T-helper 22 cell (primary cell): ENCODE results near the gene FMR1.

Experiments
- DNase-seq: peaks from one replicate; pipeline ENCODE4 v3.0.0-alpha.2; 2020; ENCODE audit warnings: low read depth

The FMR1 gene

GRCh38 chrX:147916375-147916968 is 4.8 kb downstream of the FMR1 start:
- no peak for DNase-seq

DNA sequence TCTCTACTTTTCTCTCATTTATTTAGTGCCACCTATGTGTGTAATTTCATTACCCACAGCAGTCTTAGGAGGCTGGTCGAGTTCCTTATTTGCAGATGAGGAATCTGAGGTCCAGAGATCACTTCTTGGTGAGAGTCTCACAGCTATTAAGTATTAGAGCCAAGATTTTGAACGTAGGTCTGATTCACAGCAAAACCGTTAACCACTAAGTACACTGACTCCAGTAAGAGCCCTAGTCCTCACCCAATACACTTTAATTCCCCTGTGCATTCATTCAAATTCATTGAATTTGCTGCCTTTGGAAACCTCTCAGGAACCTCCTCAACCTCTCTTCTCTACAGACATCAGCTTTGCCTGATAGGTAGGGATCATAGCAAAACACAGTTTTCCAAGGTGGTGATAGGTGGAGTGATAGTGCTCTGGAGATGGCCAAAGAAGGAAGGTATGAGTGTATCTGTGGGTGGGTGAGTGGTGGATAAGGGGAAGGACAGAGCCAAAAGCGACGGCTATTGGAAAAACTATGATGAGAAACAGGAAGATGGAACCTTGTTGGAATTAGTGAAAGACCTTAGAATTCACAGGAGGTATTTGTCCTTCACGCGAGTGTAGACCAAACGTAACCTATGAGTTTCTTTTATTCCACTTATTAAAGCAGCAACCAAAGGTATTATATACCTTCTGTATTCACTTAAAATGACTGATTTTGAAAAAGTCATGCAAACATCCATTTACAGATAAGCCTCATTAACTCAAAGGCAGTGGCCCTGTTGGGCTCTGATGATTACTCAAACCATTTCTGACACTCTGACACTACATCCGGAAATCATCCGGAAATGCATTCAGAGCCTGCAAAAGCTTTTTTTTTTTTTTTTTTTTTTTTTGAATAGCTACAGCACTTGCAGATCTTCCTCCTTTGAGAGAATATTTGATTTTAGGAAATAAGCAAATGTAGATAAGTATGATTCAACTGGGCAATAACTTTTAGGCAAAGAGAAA is 6.3 kb downstream of the FMR1 start:
- peak; percentile 4 for DNase-seq

DNA sequence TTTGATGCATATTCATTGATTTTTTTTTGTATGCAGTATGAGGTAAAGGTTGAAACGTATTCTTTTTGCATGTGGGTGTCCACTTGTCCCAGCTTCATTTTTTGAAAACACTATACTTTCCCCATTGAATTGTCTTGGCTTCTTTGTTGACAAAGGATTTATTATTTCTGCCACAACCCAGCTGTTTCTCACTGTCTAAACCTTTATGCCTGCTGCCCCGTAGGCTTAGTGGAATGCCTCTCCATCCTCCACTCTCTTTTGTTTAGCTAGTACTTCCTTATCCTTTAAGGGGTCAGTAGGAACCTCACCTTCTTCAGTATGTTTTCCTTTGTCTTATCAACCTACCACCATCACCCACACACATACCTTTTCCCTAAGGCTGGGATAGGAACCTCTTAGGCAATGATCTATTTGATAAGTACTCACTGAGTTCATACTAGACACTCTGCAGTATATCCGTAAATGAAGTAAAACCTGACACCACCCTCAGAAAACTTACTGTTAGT is 8.5 kb downstream of the FMR1 start:
- no peak for DNase-seq

DNA sequence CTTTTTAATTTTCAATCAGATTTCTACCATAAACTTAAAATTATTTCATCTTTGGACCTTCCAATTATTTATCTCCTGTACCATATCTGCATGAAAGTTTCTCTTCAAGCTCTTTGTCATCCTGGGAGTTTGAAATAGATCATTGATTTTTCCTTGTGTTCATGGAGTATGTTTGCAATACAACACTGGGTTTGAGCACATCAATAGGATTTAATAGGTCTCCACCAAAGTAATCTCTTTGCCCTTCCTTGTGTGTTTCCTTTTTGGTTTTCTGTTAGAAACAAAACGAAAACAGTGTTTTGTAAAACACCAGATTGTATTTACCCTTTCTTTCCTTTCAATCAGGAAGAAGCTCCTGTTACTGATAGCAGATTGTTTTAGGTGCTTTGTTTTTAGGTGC is 11.9 kb downstream of the FMR1 start:
- no peak for DNase-seq

GRCh38 chrX:147927256-147927655 is 15.5 kb downstream of the FMR1 start:
- no peak for DNase-seq

DNA sequence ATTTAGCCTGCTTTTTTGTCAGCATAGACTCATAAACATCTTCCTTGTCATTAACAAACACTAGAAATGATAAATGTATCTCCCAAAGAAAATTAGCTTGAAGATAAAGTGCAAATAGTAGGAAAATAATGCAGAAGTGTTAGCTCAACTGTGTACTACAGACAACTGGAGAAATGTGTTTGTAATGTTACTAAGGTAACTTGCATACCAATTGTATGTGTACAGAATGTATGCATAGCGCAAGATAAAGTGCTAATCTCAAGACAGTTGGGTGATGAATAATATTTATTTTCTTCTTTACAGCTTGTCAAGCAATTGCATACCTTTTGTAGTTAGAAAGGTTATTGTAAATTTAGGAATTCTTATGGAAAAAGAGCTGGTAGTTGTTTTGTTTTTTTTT is 22.1 kb downstream of the FMR1 start:
- no peak for DNase-seq

GRCh38 chrX:147935156-147935758 is 23.5 kb downstream of the FMR1 start:
- DNase-seq = no peak

DNA sequence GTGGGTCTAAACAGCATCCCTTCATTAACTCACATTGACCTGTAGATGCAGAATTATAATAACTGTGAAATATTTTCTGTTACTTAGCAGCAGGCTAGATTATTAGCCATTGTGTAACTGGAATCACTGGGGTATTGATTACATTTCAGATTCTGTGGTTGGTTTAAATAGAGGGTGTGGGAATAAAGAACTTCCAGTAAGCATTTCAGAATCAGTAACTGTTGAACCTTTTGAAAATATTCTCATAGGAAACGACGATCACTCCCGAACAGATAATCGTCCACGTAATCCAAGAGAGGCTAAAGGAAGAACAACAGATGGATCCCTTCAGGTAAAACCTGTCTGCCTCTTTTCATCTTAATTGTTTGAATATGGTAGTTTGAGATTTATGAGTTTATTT is 33.6 kb downstream of the FMR1 start:
- no peak for DNase-seq

DNA sequence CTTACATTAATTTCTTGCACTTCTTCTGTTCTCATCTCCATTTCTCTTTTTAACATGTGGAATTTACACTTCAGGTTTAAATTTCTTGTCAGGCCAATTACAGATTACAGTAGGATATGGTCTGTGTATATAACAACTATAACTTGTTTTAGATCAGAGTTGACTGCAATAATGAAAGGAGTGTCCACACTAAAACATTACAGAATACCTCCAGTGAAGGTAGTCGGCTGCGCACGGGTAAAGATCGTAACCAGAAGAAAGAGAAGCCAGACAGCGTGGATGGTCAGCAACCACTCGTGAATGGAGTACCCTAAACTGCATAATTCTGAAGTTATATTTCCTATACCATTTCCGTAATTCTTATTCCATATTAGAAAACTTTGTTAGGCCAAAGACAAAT is 36.8 kb downstream of the FMR1 start:
- DNase-seq = no peak

DNA sequence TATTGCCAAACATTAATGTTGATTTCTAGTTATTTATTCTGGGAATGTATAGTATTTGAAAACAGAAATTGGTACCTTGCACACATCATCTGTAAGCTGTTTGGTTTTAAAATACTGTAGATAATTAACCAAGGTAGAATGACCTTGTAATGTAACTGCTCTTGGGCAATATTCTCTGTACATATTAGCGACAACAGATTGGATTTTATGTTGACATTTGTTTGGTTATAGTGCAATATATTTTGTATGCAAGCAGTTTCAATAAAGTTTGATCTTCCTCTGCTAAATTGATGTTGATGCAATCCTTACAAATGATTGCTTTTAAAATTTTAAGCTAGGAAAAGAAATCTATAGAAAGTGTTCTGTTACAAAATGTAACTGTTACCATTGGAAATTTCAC is 38.6 kb downstream of the FMR1 start:
- DNase-seq = no peak

- no peak for DNase-seq
Measured at GRCh38 chrX:147953976-147954375, 42.3 kb downstream of the FMR1 start.

DNA sequence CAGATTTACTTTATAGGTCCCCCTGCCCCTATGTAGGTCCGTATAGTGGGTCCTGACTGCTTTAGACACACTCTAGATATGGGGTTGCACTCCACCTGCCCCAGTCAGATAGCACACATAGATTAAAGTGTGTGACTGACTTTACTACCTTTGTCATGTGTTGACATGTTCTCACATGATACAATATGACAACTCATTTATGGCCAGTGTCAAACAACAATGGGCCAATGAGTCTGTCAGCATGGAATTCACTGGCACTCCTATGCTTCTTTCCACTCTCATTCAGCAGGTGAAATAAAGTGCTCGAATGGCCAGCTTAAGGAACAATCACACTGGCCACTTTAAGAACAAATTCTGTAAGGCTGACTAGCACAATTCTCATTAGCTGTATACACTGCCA is 45.6 kb downstream of the FMR1 start:
- no peak for DNase-seq

DNA sequence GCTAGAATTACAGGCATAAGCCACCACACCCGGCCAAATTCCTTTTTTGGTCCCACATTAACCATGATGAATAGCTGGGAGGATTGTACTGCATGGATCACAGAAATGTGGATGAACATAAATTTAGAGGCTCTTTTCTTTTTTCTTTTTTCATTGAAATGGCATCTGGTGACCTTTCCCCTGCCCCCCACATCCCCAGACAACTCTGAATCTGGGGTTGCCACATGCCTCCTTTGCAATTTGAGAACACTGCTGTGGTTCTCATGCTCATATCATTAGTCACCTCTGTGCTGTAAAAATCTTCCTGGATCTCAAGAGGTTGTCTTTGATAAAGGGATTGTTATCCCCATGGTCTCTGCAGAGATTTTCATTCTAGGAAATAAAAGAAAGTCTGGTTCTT is 46.6 kb downstream of the FMR1 start:
- no peak for DNase-seq

GRCh38 chrX:147960722-147961121 is 49.0 kb downstream of the FMR1 start:
- DNase-seq = no peak

DNA sequence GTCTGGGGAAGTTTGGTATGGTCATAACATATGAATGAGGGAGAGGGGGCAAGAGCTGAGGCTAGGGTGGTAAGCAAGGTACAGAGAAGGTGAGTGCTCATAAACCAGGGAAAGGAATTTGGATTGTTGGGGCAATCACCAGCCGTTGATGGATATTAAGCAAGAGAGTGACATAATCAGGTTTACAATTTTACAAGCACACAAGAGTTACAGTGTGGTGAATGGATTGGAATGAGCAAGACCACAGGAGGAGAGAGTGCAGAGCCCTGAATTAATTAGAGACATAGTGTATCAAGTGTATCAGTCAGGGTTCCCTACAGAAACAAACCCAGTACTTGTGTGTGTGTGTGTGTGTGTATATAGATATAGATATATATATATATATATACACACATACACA is 50.8 kb downstream of the FMR1 start:
- DNase-seq = no peak

GRCh38 chrX:147978931-147979330 is 67.2 kb downstream of the FMR1 start:
- no peak for DNase-seq

- DNase-seq = no peak
Measured at GRCh38 chrX:147981038-147981752, 69.5 kb downstream of the FMR1 start, which contains the start of gene FMR1NB. Gene FMR1NB, plus strand, starts transcription at chrX:147981337. Its CDS starts 66 bp downstream, at chrX:147981403.
